Fibroblast of skin of right quadriceps (primary cell): ENCODE measurements around the gene CLEC16A.
"Not testable (repeated sequence)": the region's sequence is repeated elsewhere in the genome, so short reads cannot be mapped to it uniquely, and the experiment has no call there.

Experiments used
- DNase-seq: peaks from one replicate; pipeline ENCODE4 v3.0.0-alpha.2; 2013

Gene CLEC16A

DNA sequence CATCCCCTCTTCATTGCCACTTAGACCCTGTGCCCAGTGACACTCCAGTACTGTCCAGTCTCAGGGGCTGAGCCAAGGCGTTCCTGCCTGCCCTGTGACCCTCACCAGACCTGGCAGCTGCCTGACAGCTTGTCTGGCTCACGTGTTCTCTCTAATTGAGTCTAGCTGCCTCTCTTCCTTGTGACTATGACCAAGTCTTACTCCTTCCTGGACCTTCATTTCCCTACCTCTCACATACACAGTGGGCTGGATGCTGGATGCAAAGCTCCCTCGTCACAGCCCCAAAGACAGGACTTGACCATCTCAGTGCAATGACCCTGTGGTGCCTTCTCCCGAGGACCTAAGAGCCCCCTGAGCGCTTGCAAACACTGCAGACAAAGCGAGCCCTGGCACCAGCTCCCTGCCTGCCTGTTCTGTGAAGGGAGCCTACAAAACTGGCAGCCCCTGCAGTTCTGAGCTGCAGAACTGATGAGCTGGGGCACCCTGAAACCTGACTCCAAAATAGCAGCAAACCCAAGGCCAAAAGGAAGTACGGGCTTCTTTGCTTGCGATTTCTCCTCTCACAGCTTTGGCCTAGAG lies 3.8 kb upstream of the CLEC16A start:
- DNase-seq = no peak

GRCh38 chr16:10941127-10941933 lies 3.0 kb upstream of the CLEC16A start:
- no peak for DNase-seq

GRCh38 chr16:10941935-10942351 lies 2.4 kb upstream of the CLEC16A start:
- not testable (repeated sequence) for DNase-seq

DNA sequence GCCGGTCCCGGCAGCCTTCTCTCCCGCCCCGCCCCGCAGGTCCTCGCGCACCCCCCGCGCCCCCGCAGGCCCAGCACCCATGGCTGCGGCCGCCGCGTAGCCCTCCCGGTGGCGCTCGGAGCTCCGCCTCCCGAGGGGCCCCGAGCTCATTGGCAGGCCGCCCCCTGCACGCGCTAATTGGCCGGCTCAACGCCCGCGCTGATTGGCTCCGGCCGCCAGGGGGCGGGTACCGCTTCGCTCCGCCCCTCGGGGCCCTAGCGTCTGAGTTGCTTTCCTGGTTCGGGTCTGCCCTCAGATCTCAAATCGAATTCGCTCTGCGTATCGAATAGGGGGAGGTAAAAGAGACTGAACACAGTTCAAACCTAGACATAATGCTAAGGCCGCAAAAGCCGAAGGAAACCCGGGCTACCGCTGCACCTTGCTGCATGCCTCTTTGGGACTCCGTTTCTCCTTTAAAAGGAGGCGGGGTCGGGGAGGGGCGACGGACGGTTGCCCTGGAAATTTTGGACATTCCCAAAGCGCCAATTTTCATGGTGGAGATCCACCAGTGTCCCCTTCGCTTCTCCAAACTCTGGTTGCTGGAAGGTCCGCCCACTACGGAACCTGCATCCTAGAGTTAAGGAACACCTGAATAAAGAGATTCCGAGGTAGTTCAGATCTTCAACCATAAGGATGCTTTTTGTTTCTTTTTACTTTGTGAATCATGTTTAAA lies 1.9 kb upstream of the CLEC16A start, which contains the start of gene DEXI:
Gene DEXI, minus strand, starts transcription at position 117 of the 712 bp plus-strand sequence. CDS start 463 bp downstream, outside the sequence.
- DNase-seq = peak; percentile 90

- no peak for DNase-seq
Observed at GRCh38 chr16:10943064-10943353, 1.4 kb upstream of the CLEC16A start.

- DNase-seq = no peak
Observed at GRCh38 chr16:10945065-10945787, 862 bp downstream of the CLEC16A start.

- DNase-seq = no peak
Observed at GRCh38 chr16:10946308-10946707, 1.9 kb downstream of the CLEC16A start.

DNA sequence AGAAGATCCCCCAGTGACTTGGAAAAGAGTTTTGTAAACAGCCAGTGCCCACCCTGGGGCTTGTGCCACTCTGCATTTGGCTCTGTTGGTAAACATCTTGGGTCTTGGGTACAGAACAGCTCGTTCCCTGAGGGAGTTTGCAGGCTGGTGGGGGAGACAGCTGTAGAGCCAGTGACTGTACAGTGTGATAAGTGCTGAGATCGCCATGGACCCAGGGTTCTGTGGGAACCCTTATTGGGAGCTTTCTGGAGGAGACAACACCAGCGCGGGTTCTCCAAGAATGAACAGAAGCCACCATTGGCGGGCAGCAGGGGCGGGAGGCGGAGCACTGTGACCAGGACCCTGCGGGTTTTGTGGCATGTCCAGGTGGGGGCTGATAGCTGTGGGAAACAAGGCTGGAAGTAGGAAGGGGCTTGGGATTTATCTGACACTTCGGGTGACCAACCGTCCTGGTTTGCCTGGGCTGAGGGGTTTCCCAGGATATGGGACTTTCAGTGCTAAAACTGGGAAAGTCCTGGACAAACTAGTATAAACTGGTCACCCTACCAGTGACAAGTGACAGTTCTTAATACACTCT lies 2.9 kb downstream of the CLEC16A start:
- DNase-seq = no peak

GRCh38 chr16:10949424-10949970 lies 5.1 kb downstream of the CLEC16A start:
- DNase-seq = peak; percentile 68

- no peak for DNase-seq
Observed at GRCh38 chr16:10950393-10950792, 6.0 kb downstream of the CLEC16A start.

GRCh38 chr16:10951026-10951425 lies 6.7 kb downstream of the CLEC16A start:
- peak; percentile 30 for DNase-seq

DNA sequence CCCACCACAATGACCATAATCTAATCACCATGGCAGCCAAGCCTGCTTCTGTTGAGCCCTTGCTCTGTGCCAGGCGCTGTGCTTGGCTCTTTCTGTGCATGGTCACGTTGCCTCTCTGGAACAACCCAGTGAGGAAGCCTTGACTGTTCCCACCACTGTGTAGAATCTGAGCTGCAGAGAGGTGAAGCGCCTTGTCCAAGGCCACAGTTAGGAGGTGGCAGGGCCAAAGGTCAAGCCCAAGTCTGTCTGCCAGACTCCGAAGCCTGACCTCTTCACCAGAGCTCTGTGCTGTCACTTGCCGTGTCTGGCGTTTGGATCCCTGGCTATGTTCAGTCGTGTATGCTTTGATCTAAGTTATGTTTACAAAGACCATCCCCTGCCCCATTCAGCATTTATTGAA lies 10.5 kb downstream of the CLEC16A start:
- DNase-seq = no peak

DNA sequence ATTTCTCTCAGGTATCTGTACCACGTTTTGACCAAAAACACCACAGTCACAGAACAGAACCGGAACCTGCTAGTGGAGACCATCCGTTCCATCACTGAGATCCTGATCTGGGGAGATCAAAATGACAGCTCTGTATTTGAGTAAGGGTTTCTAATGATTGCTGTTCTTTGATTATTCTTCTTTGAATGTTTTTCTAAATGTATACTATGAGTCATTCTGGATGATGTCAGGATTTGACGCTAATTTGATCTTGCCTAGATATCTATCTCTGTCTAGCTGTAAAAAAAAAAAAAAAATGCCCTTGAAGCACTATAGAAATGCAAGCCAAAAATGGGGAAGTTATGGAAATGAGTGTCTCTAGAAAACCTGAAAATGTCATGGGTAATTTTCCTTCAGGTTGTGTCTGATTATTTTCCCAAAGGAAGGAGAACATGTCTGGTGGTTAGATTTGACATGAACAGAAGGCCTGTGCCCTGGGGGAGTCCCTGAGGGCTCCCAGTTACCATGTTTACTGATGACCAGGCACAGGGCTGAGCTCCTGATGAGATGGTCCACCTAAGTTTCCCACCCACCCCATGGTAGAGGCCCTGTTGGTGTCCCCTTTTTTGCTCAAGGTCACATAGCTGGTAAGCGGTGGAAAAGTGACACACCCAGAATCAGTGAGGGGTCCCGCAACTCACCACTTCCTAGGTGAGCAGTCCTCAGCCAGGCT lies 13.6 kb downstream of the CLEC16A start:
- DNase-seq = peak; percentile 45

- DNase-seq = peak; percentile 28
Observed at GRCh38 chr16:10959161-10959560, 14.8 kb downstream of the CLEC16A start.

GRCh38 chr16:10961231-10961630 lies 16.9 kb downstream of the CLEC16A start:
- peak; percentile 78 for DNase-seq

DNA sequence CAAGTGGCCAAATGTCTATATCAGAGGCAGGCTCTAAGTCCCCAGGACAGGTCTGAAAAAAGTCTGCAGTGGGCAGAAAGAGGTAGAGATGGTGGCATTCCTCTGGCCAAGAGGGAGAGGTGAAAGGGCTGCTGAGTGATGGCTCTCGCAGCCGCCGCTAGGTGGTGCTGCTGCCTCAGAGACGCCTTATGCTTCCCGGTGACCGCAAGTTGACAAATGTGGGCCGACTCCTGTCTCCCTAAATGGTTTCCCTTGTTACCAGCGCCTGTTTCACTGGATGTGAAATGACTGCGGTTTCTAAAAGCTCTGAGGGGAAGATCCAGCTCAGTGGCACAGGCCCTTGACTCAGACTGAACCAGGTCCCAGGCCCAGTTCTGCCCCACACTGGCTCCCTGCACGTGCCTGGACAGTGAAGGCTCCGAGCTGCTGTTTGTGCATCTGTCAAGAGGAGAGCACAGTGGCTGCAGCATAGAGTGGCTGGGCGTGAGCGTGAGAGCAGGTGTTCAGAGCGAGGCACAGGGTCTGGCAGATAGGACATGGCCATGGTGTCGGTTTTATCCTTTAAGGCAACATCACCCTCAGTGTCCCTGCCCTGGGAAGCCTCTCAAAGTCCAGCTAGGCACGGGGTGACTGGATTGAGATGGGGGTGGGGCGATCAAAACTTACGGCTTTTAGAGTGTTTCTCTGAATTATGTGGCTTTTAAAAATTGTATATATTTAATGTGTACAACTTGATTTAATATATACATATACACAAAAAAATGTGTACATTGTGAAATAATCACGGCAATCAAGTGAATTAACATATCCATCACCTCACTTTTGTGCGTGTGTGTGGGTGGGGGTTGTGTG lies 19.9 kb downstream of the CLEC16A start:
- peak; percentile 79 for DNase-seq

DNA sequence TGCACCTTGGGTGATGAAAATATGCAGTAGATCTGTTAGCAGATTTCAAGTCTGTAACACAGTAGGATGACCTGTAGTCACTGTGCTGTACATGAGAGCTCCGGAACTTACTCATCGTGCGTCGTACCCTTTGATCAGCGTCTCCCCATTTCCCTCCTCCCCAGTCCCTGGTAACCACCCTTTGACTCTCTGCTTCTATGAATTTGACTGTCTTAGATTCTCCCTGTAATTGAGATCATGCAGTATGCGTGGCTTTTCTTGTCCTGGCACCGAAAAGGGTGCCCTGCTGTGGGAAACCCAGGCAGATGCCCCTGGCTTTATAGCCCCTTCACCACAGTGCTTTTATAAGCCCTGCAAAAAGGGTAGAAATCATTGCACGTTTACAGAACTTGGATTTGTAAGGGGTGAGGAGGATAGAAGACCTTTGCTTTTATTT lies 20.5 kb downstream of the CLEC16A start:
- DNase-seq = no peak

- DNase-seq = no peak
Observed at GRCh38 chr16:10965440-10966061, 21.2 kb downstream of the CLEC16A start.

- no peak for DNase-seq
Observed at GRCh38 chr16:10966129-10966528, 21.8 kb downstream of the CLEC16A start.

DNA sequence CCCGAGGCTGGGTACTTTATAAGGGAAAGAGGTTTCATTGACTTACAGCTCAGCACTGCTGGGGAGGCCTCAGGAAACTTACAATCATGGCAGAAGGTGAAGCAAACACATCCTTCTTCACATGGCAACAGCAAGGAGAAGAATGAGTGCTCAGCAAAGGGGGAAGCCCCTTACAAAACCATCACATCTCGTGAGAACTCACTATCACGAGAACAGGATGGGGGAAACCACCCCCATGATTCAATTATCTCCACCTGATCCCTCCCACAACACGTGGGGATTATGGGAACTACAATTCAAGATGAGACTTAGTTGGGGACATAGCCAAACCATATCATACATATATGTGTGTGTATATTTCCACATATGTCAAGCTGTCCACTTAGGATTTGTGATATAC lies 22.2 kb downstream of the CLEC16A start:
- not testable (repeated sequence) for DNase-seq
